GM12878 (cell line): Measurements from ENCODE around the gene MRPL21. TPM values are rescaled to one million over a fixed set of nuclear protein-coding genes. Genes with fewer than 3 reads are reported as not detected.

Source experiments
- ATAC-seq: fragments of 200-7000 bp; cut with Tn5 transposase; 3 replicates; pipeline ENCODE4 v1.9.1; 2020; ENCODE audit warnings: mild to moderate bottlenecking, moderate library complexity
- BruUV-seq: library from RNA; stranded (reverse); fragments of 400-500 nt; replicated peaks from 2 replicates; lab custom pipeline; 2021; lab: Mats Ljungman, UMichigan
- CTCF ChIA-PET: fragments of 300-600 bp; sonication (Branson Sonifier 250); formaldehyde crosslinking; extraction: SDS; loops from one replicate; lab custom pipeline; 2021; ENCODE audit warnings: inconsistent platforms; lab: Yijun Ruan, JAX
- POLR2A ChIA-PET: fragments of 350-600 bp; formaldehyde crosslinking; extraction: SDS; loops from one replicate; lab custom pipeline; 2021; ENCODE audit warnings: inconsistent platforms; lab: Charles Lee
- RAD21 ChIA-PET: fragments of 300-600 bp; sonication (Branson Sonifier 250); formaldehyde crosslinking; loops from one replicate; lab custom pipeline; 2023; ENCODE audit warnings: antibody characterized with exemption; ENCODE audit not compliant: unreplicated experiment; lab: Charles Lee
- SMC1A ChIA-PET: fragments of 300-600 bp; sonication (Branson Sonifier 250); formaldehyde crosslinking; loops from one replicate; lab custom pipeline; 2023; ENCODE audit not compliant: unreplicated experiment, uncharacterized antibody; lab: Charles Lee
- DNase-seq: peaks from one replicate; pipeline ENCODE4 v3.0.0-alpha.2; 2011; ENCODE audit warnings: low read depth, low spot score
- FAIRE-seq: peaks from 3 replicates; lab custom pipeline; 2011; peaks lifted over from hg19 to GRCh38; lab: Jason Lieb, UNC
- H2AFZ ChIP-seq: 2 replicates; pipeline ENCODE4 v1.6.0; 2011; ENCODE audit warnings: low read depth, low read length, control low read depth; ENCODE audit not compliant: control insufficient read depth
- H3K27ac ChIP-seq: 2 replicates; pipeline ENCODE4 v1.5.1; 2011; ENCODE audit warnings: control low read depth; ENCODE audit not compliant: control insufficient read depth, insufficient read depth
- H3K27me3 ChIP-seq, 2 experiments: replicated peaks in 1 of 2; 2 replicates each; pipeline versions ENCODE4 v1.6.0 to v1.6.1; 2011; ENCODE audit warnings: low read length in 1 of 2; ENCODE audit not compliant: control insufficient read depth in 2 of 2, insufficient read depth in 2 of 2
- H3K36me3 ChIP-seq, 2 experiments: 2 replicates each; pipeline ENCODE4 v1.5.1; 2011; ENCODE audit warnings: low read length in 1 of 2; ENCODE audit not compliant: control insufficient read depth in 2 of 2, insufficient read depth in 2 of 2
- H3K4me1 ChIP-seq: 2 replicates; pipeline ENCODE4 v1.6.1; 2011; ENCODE audit warnings: mild to moderate bottlenecking, low read length, moderate library complexity, mixed read lengths; ENCODE audit not compliant: control insufficient read depth, insufficient read depth
- H3K4me2 ChIP-seq: 2 replicates; pipeline ENCODE4 v1.6.0; 2011; ENCODE audit warnings: control low read depth; ENCODE audit not compliant: control insufficient read depth, insufficient read depth
- H3K4me3 ChIP-seq: fragments of 200-600 bp; sonication (generic); 2 replicates; pipeline ENCODE4 v1.5.1; 2016
- H3K79me2 ChIP-seq: 2 replicates; pipeline ENCODE4 v1.6.0; 2011; ENCODE audit warnings: low read length; ENCODE audit not compliant: control insufficient read depth, insufficient read depth
- H3K9ac ChIP-seq: 2 replicates; pipeline ENCODE4 v1.8.0; 2011; ENCODE audit warnings: low read length, control low read depth, mixed read lengths; ENCODE audit not compliant: control insufficient read depth, insufficient read depth
- H3K9me3 ChIP-seq: replicated peaks from 3 replicates; pipeline ENCODE4 v1.5.1; 2011; ENCODE audit warnings: mild to moderate bottlenecking, low read length; ENCODE audit not compliant: control insufficient read depth, insufficient read depth
- H4K20me1 ChIP-seq: 2 replicates; pipeline ENCODE4 v1.6.0; 2011; ENCODE audit not compliant: control insufficient read depth, insufficient read depth
- BHLHE40 ChIP-seq, 2 experiments: fragments of 450-650 bp in 1 of 2; IDR thresholded peaks; 2 replicates each; pipeline ENCODE4 v1.6.1; 2011 to 2017; ENCODE audit warnings: low read depth in 2 of 2, borderline replicate concordance in 1 of 2, improper control_type of control experiment in 1 of 2, low read length in 1 of 2, mild to moderate bottlenecking in 1 of 2
- BRCA1 ChIP-seq: IDR thresholded peaks from 2 replicates; pipeline ENCODE4 v1.6.1; 2011; ENCODE audit warnings: low read depth, low read length, improper control_type of control experiment
- CBFB ChIP-seq: IDR thresholded peaks from 2 replicates; pipeline ENCODE4 v1.6.1; 2016; ENCODE audit warnings: antibody characterized with exemption, low read depth
- CHD1 ChIP-seq: IDR thresholded peaks from 2 replicates; pipeline ENCODE4 v1.6.1; 2012; ENCODE audit warnings: low read depth, low read length, improper control_type of control experiment
- FOXK2 ChIP-seq: fragments of 450-650 bp; IDR thresholded peaks from 2 replicates; pipeline ENCODE4 v1.6.1; 2017; ENCODE audit warnings: mild to moderate bottlenecking, moderate library complexity
- KLF5 ChIP-seq: fragments of 450-650 bp; IDR thresholded peaks from 2 replicates; pipeline ENCODE4 v1.6.1; 2014; ENCODE audit warnings: mild to moderate bottlenecking; ENCODE audit not compliant: partially characterized antibody
- MEF2B ChIP-seq: fragments of 450-650 bp; IDR thresholded peaks from 2 replicates; pipeline ENCODE4 v1.6.1; 2018; ENCODE audit warnings: mild to moderate bottlenecking, moderate library complexity; ENCODE audit not compliant: partially characterized antibody, poor library complexity, severe bottlenecking
- MTA2 ChIP-seq: fragments of 450-650 bp; IDR thresholded peaks from 2 replicates; pipeline ENCODE4 v1.6.1; 2016; ENCODE audit warnings: low read depth, mild to moderate bottlenecking, moderate library complexity
- NFXL1 ChIP-seq: fragments of 450-650 bp; IDR thresholded peaks from 2 replicates; pipeline ENCODE4 v1.6.1; 2017; ENCODE audit warnings: antibody characterized with exemption, mild to moderate bottlenecking, borderline replicate concordance
- PAX8 ChIP-seq: fragments of 450-650 bp; IDR thresholded peaks from 2 replicates; pipeline ENCODE4 v1.6.1; 2017; ENCODE audit warnings: mild to moderate bottlenecking, moderate library complexity
- PKNOX1 ChIP-seq: fragments of 450-650 bp; IDR thresholded peaks from 2 replicates; pipeline ENCODE4 v1.6.1; 2016; ENCODE audit warnings: mild to moderate bottlenecking
- RAD51 ChIP-seq: fragments of 450-650 bp; IDR thresholded peaks from 2 replicates; pipeline ENCODE4 v1.6.1; 2016; ENCODE audit warnings: moderate library complexity, mild to moderate bottlenecking, inconsistent platforms
- STAT1 ChIP-seq: fragments of 450-650 bp; conservative IDR thresholded peaks from 2 replicates; pipeline ENCODE4 v1.6.1; 2014; ENCODE audit warnings: antibody characterized with exemption, mild to moderate bottlenecking
- SUZ12 ChIP-seq: fragments of 200-600 bp; sonication (generic); IDR thresholded peaks from one replicate; pipeline ENCODE4 v1.6.1; 2018; ENCODE audit warnings: antibody characterized with exemption, mild to moderate bottlenecking; ENCODE audit not compliant: unreplicated experiment
- TAF1 ChIP-seq: IDR thresholded peaks from 2 replicates; pipeline ENCODE4 v1.6.1; 2011; ENCODE audit warnings: mild to moderate bottlenecking, low read depth, low read length, borderline replicate concordance
- TCF7 ChIP-seq: IDR thresholded peaks from 2 replicates; pipeline ENCODE4 v1.6.1; 2014; ENCODE audit warnings: antibody characterized with exemption, borderline replicate concordance
- WGBS: methylation state at CpG from one replicate; pipeline ENCODE4 v1.1.6; 2016; ENCODE audit warnings: low lambda C conversion rate; ENCODE audit not compliant: insufficient replicate concordance, insufficient coverage; ENCODE audit errors: missing lambda C conversion rate; 5-methylcytosine and 5-hydroxymethylcytosine counted together
- in situ Hi-C: fragments of 300-500 bp; cut with MboI; formaldehyde crosslinking; loops from 9 replicates; pipeline ENCODE4 v1.14.3; 2018; ENCODE audit warnings: mixed read lengths
- intact Hi-C: fragments of 100-400 bp; cut with micrococcal nuclease; formaldehyde crosslinking; loops from one replicate; pipeline ENCODE4 v1.14.2; 2022; ENCODE audit not compliant: unreplicated experiment
- polyA plus RNA-seq, 11 experiments: library from polyadenylated mRNA; depleted of rRNA in 4 of 11; unstranded in 6 of 11; stranded (reverse) in 5 of 11; fragments of >200 nt; fragmentation: Nextera tagmentation in 4 of 11; fragmentation: Illumina TruSeq in 1 of 11; extraction: Ambion mirVana in 4 of 11; extraction: Trizol in 1 of 11; gene quantifications; 1 replicate in 1 of 11; 2 replicates in 10 of 11; pipeline versions ENCODE4 v1.2.1 to v1.2.3, GENCODE V29; 2011 to 2016; ENCODE audit warnings: inconsistent platforms in 2 of 11, missing spikeins in 2 of 11, low read depth in 1 of 11
- total RNA-seq, 4 experiments: library from RNA; depleted of rRNA in 3 of 4; stranded (reverse); fragments of >200 nt in 3 of 4; fragmentation: Illumina TruSeq in 1 of 4; extraction: Trizol in 1 of 4; gene quantifications; 2 replicates each; pipeline versions ENCODE4 v1.2.1 to v1.2.3, GENCODE V29; 2013 to 2021
- TF ChIP-seq, protein P1 (sequence below): fragments of 450-650 bp; IDR thresholded peaks from 2 replicates; pipeline ENCODE4 v1.6.1; 2017; ENCODE audit warnings: antibody characterized with exemption, mild to moderate bottlenecking, moderate library complexity

MRPL21 gene
- total and polyA plus RNA-seq, 10 of the 15 experiments (the other 5 are each of a cell fraction or from before 2014, with no cell fraction given), result 86.6 to 283 (median 130) TPM

GRCh38 chr11:68908273-68908672 lies 4.6 kb upstream of the MRPL21 start:
- no peak overlapping the region for H3K4me3 ChIP-seq
- H3K9me3 ChIP-seq, result no peaks in the 10 kb centered on the region
- WGBS, result 69% methylated on average over 5 of the region's 5 CpGs
- no peak overlapping the region for H3K9ac ChIP-seq
- in situ Hi-C loops, result no loop called here
- no peak for TF ChIP-seq PKNOX1
- no peak for TF ChIP-seq PAX8
- TF ChIP-seq MEF2B, result no peak
- no peak for TF ChIP-seq BHLHE40 (IDR thresholded peaks at IDR 0.05; ENCODE audit: borderline replicate concordance in 1 of 2, low read depth in 2 of 2, low read length in 1 of 2)
- TF ChIP-seq CBFB, result no peak
- TF ChIP-seq TAF1, result no peak
- no peak for TF ChIP-seq BRCA1
- no peak for TF ChIP-seq STAT1
- no peak for TF ChIP-seq CHD1
- TF ChIP-seq RAD51, result no peak
- TF ChIP-seq MTA2, result no peak
- TF ChIP-seq TCF7, result no peak
- no peak for TF ChIP-seq FOXK2
- TF ChIP-seq, protein P1, sequence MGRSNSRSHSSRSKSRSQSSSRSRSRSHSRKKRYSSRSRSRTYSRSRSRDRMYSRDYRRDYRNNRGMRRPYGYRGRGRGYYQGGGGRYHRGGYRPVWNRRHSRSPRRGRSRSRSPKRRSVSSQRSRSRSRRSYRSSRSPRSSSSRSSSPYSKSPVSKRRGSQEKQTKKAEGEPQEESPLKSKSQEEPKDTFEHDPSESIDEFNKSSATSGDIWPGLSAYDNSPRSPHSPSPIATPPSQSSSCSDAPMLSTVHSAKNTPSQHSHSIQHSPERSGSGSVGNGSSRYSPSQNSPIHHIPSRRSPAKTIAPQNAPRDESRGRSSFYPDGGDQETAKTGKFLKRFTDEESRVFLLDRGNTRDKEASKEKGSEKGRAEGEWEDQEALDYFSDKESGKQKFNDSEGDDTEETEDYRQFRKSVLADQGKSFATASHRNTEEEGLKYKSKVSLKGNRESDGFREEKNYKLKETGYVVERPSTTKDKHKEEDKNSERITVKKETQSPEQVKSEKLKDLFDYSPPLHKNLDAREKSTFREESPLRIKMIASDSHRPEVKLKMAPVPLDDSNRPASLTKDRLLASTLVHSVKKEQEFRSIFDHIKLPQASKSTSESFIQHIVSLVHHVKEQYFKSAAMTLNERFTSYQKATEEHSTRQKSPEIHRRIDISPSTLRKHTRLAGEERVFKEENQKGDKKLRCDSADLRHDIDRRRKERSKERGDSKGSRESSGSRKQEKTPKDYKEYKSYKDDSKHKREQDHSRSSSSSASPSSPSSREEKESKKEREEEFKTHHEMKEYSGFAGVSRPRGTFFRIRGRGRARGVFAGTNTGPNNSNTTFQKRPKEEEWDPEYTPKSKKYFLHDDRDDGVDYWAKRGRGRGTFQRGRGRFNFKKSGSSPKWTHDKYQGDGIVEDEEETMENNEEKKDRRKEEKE, result no peak
- no peak for TF ChIP-seq SUZ12
- no peak for TF ChIP-seq KLF5
- no peak for TF ChIP-seq NFXL1
- FAIRE-seq, result no peak
- POLR2A ChIA-PET, result interaction anchor here (1.2 kb wide), 1 partner anchor 11 kb away, joined by 3 read pairs; no protein-coding TSS in a partner anchor
- SMC1A ChIA-PET, result no interaction called here
- no peaks in the 10 kb centered on the region for H3K27me3 ChIP-seq
- no TSS peak for BruUV-seq
- CTCF ChIA-PET, result no interaction called here
- no peak overlapping the region for H3K4me2 ChIP-seq
- RAD21 ChIA-PET, result no interaction called here
- no peak for DNase-seq
- H4K20me1 ChIP-seq, result no peaks in the 10 kb centered on the region
- H3K27ac ChIP-seq, result no peak overlapping the region
- no peak overlapping the region for H2AFZ ChIP-seq
- ATAC-seq, result no peak
- peaks cover 24% of the 10 kb centered on the region for H3K79me2 ChIP-seq
- intact Hi-C loops, result no loop called here
- H3K4me1 ChIP-seq, result peaks cover 8% of the 10 kb centered on the region
- H3K36me3 ChIP-seq, result peaks cover 4 to 15% of the 10 kb centered on the region in 2 experiments
